ENCODE measurements around the gene LETMD1.

LETMD1 gene

DNA sequence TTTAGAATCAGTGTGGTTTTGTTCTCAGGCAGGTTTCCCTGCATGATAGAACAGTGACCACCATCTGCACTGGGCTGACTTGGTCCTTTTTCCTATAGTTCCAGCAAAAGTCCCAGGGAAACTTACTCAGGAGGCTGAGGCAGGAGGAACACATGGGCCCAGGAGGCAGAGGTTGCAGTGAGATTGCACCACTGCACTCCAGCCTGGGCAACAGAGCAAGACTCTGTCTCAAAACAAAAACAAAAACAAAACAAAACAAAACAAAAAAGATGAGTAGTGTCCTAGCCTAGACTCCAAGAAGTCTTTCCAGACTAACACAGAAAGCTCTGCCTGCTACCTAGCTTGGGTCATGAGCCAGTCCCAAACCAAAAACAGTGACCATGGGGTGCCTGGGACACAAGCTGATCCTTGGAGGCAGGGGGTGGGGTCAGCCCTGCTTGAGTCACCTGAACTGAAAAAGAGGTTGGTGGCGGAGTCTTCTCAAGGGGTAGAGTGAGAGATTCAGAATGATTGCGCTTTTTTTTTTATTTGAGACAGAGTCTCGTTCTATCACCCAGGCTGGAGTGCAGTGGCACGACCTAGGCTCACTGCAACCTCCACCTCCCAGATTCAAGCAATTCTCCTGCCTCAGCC lies 14.6 kb upstream of the LETMD1 start:
- POLR2A ChIA-PET = no interaction called here
- TF ChIP-seq, protein P1, sequence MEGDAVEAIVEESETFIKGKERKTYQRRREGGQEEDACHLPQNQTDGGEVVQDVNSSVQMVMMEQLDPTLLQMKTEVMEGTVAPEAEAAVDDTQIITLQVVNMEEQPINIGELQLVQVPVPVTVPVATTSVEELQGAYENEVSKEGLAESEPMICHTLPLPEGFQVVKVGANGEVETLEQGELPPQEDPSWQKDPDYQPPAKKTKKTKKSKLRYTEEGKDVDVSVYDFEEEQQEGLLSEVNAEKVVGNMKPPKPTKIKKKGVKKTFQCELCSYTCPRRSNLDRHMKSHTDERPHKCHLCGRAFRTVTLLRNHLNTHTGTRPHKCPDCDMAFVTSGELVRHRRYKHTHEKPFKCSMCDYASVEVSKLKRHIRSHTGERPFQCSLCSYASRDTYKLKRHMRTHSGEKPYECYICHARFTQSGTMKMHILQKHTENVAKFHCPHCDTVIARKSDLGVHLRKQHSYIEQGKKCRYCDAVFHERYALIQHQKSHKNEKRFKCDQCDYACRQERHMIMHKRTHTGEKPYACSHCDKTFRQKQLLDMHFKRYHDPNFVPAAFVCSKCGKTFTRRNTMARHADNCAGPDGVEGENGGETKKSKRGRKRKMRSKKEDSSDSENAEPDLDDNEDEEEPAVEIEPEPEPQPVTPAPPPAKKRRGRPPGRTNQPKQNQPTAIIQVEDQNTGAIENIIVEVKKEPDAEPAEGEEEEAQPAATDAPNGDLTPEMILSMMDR (IDR thresholded peaks at IDR 0.05; ENCODE audit: control extremely low read depth, extremely low read depth, low read depth, missing control alignments) = no peak
- CTCF ChIA-PET = no interaction called here
- DNase-seq (ENCODE audit: extremely low spot score) = no peak

DNA sequence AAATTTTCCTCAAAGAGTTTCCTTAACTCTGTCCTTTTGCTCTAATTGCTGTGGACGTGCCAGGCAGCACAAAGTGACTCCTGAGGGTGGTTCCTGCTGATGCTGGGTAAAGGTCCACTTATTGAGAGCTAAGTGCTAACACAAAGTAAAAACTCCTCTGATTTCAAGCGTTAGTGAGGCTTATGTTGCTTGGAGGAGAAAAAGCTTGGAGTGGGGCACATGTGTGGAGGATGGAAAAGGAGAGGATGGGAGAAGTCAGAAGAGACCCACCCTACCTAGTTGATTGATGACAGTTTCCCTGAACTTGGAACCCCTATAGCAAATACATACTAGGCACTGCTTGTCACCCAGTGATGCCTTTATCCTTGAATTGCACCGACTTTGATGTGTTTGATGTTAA lies 11.8 kb upstream of the LETMD1 start:
- TF ChIP-seq, protein P1 (IDR thresholded peaks at IDR 0.05; ENCODE audit: control extremely low read depth, extremely low read depth, low read depth, missing control alignments) = no peak
- ChIA-PET POLR2A (interaction anchor here (1.0 kb wide), 1 partner anchor 47 kb away, joined by 3 read pairs; the partner anchor contains the start of gene CSRNP2), CTCF (interaction anchor here (1.3 kb wide), 1 partner anchor 211 kb away, joined by 3 read pairs; no protein-coding TSS in a partner anchor)
- DNase-seq (ENCODE audit: extremely low spot score) = no peak

DNA sequence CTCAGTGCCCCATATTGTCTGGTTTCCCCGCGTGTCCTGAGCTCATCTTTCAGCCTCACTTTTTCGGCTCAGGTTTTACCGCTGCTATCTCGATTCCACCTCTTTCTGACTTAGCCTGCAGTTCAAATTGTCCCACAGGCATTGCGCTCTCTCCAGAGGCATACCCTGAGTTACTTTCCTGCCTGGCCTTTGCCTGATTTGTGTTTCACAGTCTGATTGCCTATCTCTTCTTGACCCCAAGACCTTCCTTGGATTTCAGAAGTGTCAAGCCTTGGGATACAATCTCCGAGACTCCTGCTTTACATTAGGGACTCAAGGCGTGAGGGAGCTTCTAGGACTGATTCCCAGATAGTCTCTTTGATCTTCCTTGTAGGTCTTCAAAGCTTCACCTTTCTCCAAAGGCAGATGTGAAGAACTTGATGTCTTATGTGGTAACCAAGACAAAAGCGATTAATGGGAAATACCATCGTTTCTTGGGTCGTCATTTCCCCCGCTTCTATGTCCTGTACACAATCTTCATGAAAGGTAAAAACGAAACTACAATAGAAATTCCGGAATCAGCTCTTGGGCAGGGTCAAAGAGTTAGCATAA lies 629 bp downstream of the LETMD1 start:
- ChIA-PET POLR2A (no interaction called here), CTCF (interaction anchor here (0.7 to 5.4 kb wide), 7 partner anchors 14 to 292 kb away, joined by 3 to 20 read pairs (median 3); no protein-coding TSS in a partner anchor)
- no peak for DNase-seq (ENCODE audit: extremely low spot score)
- TF ChIP-seq, protein P1 (IDR thresholded peaks at IDR 0.05; ENCODE audit: control extremely low read depth, extremely low read depth, low read depth, missing control alignments) = no peak

DNA sequence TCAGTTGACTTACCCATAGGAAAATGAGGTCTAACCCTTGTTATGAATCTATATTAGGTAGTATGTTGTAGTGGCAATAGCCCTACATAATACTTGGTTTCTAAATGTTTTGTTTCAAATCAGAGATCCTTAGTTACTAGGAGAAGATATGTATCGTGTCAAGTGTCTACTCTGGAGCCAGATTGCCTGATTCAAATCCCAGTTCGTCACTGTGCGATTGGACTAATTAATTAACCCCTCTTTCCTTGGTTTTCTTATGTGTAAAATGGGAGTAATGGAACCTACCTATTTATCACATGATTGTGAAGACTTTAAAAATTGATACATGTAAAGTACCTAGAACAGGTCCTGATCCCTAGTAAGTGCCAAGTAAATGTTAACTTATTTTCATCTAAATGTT lies 1.4 kb downstream of the LETMD1 start:
- CTCF ChIA-PET = interaction anchor here (1.2 to 5.4 kb wide), 2 partner anchors 21 to 291 kb away, joined by 4 to 20 read pairs; no protein-coding TSS in a partner anchor
- TF ChIP-seq, protein P1 (IDR thresholded peaks at IDR 0.05; ENCODE audit: control extremely low read depth, extremely low read depth, low read depth, missing control alignments) = no peak
- DNase-seq (ENCODE audit: extremely low spot score) = no peak
- POLR2A ChIA-PET = interaction anchor here (0.7 kb wide), 1 partner anchor 1347 kb away, joined by 3 read pairs; no protein-coding TSS in a partner anchor

DNA sequence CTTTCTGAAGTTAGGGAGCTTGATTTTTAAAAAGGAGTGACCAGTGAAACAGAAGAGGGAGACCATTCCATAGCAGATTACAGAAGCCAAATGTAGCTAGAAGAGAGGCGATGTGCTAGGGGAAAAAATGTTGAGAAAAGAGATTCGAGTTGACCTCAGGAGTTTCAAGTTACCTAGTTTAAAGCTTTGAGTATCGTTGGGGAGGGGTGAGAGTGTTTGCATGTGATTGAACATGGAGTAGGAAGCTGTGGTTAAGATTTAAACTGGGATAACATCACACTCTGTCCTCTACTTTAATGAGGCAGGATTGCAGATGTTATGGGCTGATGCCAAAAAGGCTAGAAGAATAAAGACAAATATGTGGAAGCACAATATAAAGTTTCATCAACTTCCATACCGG lies 3.7 kb downstream of the LETMD1 start:
- DNase-seq (ENCODE audit: extremely low spot score) = no peak
- ChIA-PET POLR2A (no interaction called here), CTCF (interaction anchor here (0.8 to 3.4 kb wide), 6 partner anchors 15 to 290 kb away, joined by 3 to 8 read pairs (median 4); no protein-coding TSS in a partner anchor)
- TF ChIP-seq, protein P1 (IDR thresholded peaks at IDR 0.05; ENCODE audit: control extremely low read depth, extremely low read depth, low read depth, missing control alignments) = no peak

DNA sequence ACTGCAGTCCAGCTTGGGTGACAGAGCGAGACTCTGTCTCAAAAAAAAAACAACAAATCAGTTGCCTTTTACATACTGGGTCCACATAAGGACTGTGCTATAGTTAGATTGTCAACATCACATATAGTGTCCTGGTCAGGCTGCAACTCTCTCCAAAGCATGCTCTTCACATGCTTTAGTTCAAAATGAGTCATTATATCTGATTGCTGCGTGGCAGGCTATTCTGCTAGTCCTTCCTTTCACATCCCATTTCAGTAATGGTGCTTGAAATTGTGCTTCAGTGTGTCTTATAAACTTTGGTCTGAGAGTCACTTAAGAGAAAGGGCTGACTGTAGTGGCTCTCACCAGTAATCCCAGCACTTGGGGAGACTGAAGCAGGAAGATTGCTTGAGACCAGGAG lies 6.9 kb downstream of the LETMD1 start:
- TF ChIP-seq, protein P1 (IDR thresholded peaks at IDR 0.05; ENCODE audit: control extremely low read depth, extremely low read depth, low read depth, missing control alignments) = no peak
- DNase-seq (ENCODE audit: extremely low spot score) = no peak
- POLR2A ChIA-PET = interaction anchor here (1.7 kb wide), 1 partner anchor 28 kb away, joined by 8 read pairs; the partner anchor contains the start of gene CSRNP2
- CTCF ChIA-PET = interaction anchor here (1.1 to 3.7 kb wide), 3 partner anchors 8 to 17 kb away, joined by 3 to 14 read pairs (median 6); no protein-coding TSS in a partner anchor
